ENCODE measurements around the gene LRIG2.

The LRIG2 gene

GRCh38 chr1:113138778-113139177 lies 65.8 kb downstream of the LRIG2 start:
- no peak overlapping the region for H3K4me3 ChIP-seq
- no peak overlapping the region for H3K27ac ChIP-seq
- no peak for TF ChIP-seq CTCF (IDR thresholded peaks at IDR 0.05)
- DNase-seq (ENCODE audit: low spot score): no peak

GRCh38 chr1:113140176-113140575 lies 67.2 kb downstream of the LRIG2 start:
- TF ChIP-seq CTCF (IDR thresholded peaks at IDR 0.05): no peak
- no peak for DNase-seq (ENCODE audit: low spot score)
- Histone ChIP-seq H3K27ac (no peak overlapping the region), H3K4me3 (no peak overlapping the region)

- no peak for DNase-seq (ENCODE audit: low spot score)
- Histone ChIP-seq H3K27ac (peak overlapping the region in 1 of 2 donors; percentile 50), H3K4me3 (peak overlapping the region; percentile 49)
- peak; percentile 49 for TF ChIP-seq CTCF (IDR thresholded peaks at IDR 0.05)
Observed at GRCh38 chr1:113140588-113141446, 67.8 kb downstream of the LRIG2 start.

- DNase-seq (ENCODE audit: low spot score): no peak
Observed at GRCh38 chr1:113141650-113142473, 68.9 kb downstream of the LRIG2 start.

GRCh38 chr1:113142791-113143190 lies 69.8 kb downstream of the LRIG2 start:
- DNase-seq (ENCODE audit: low spot score): no peak
- no peak for TF ChIP-seq CTCF (IDR thresholded peaks at IDR 0.05)
- Histone ChIP-seq H3K4me3 (no peak overlapping the region), H3K27ac (peak overlapping the region in 1 of 2 donors; percentile 50)

More at GRCh38 chr1:113141650-113142473, 68.9 kb downstream of the LRIG2 start:
- H3K27ac ChIP-seq: peak overlapping the region in 1 of 2 donors; percentile 50
- no peak overlapping the region for H3K4me3 ChIP-seq
- no peak for TF ChIP-seq CTCF (IDR thresholded peaks at IDR 0.05)

- no peak for DNase-seq (ENCODE audit: low spot score)
- no peak for TF ChIP-seq CTCF (IDR thresholded peaks at IDR 0.05)
- Histone ChIP-seq H3K4me3 (no peak overlapping the region), H3K27ac (no peak overlapping the region)
Observed at GRCh38 chr1:113146242-113147072, 73.5 kb downstream of the LRIG2 start.

All from coronary artery (tissue), 2 donors.